Measurements from ENCODE around the gene SPHK1. TPM values are rescaled to one million over a fixed set of nuclear protein-coding genes. Genes with fewer than 3 reads are reported as not detected.

Gene SPHK1
- total RNA-seq, 2 donors from 2014 or later, result 6.6 to 34.1 TPM

GRCh38 chr17:76404256-76404655 lies 19.8 kb downstream of the SPHK1 start:
- Histone ChIP-seq H3K36me3 (peaks cover 0 to 4% of the 10 kb centered on the region in 2 donors), H3K4me3 (no peak overlapping the region), H3K27me3 (replicated peaks; ENCODE audit: insufficient read depth) (no peaks in the 10 kb centered on the region), H3K4me1 (replicated peaks) (no peaks in the 10 kb centered on the region), H3K9me3 (no peaks in the 10 kb centered on the region), H3K27ac (no peak overlapping the region)
- DNase-seq (ENCODE audit: low spot score), result no peak
- WGBS, result 83% methylated on average over 6 of the region's 6 CpGs
- no peak for TF ChIP-seq POLR2A (IDR thresholded peaks at IDR 0.05)
- TF ChIP-seq POLR2AphosphoS5 (IDR thresholded peaks at IDR 0.05), result no peak
- TF ChIP-seq, protein P1, sequence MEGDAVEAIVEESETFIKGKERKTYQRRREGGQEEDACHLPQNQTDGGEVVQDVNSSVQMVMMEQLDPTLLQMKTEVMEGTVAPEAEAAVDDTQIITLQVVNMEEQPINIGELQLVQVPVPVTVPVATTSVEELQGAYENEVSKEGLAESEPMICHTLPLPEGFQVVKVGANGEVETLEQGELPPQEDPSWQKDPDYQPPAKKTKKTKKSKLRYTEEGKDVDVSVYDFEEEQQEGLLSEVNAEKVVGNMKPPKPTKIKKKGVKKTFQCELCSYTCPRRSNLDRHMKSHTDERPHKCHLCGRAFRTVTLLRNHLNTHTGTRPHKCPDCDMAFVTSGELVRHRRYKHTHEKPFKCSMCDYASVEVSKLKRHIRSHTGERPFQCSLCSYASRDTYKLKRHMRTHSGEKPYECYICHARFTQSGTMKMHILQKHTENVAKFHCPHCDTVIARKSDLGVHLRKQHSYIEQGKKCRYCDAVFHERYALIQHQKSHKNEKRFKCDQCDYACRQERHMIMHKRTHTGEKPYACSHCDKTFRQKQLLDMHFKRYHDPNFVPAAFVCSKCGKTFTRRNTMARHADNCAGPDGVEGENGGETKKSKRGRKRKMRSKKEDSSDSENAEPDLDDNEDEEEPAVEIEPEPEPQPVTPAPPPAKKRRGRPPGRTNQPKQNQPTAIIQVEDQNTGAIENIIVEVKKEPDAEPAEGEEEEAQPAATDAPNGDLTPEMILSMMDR (IDR thresholded peaks at IDR 0.05), result no peak
- intact Hi-C loops (cut with DNase I), result no loop called here

DNA sequence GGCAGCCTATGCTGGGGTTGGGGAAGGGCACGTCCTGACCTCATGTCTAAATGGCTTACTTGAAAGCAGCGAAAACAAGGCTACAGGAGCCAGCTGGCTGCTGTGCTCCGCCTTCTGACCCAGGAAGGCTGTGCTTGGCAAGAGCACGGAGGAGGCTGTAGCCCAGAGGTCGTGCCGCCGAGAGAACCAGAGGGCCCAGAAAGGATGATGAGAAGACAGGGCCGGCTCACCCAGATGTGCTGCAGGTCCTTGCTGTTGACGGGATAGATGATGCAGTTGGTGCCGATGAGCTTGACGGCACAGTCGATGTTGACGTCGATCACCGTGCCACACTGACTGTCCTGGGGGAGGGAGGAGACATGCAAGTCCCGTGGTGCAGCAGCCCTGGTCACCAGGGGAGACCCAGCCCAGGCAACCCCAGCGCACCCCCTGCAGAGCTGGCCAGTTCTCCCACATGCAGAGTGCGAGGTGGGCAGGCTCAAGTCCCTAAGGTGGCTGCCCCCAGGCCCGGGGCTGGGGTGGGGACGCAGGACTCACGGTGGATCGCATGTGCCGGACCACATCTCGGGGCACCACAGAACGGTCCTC lies 20.7 kb downstream of the SPHK1 start:
- 89% methylated on average over 24 of the region's 25 CpGs for WGBS
- no peak for DNase-seq (ENCODE audit: low spot score)
- H3K9me3 ChIP-seq, result no peaks in the 10 kb centered on the region
- H3K27ac ChIP-seq, result peak overlapping the region in 1 of 2 donors; percentile 20
- H3K36me3 ChIP-seq, result no peaks in the 10 kb centered on the region
- intact Hi-C loops (cut with DNase I), result loop anchor here (5.0 kb wide), 1 partner anchor 102 kb away; no protein-coding TSS in a partner anchor
- no peaks in the 10 kb centered on the region for H3K27me3 ChIP-seq (replicated peaks; ENCODE audit: insufficient read depth)
- TF ChIP-seq, protein P1 (IDR thresholded peaks at IDR 0.05), result no peak
- peak; percentile 26 for TF ChIP-seq POLR2AphosphoS5 (IDR thresholded peaks at IDR 0.05)
- no peaks in the 10 kb centered on the region for H3K4me1 ChIP-seq (replicated peaks)
- no peak overlapping the region for H3K4me3 ChIP-seq

GRCh38 chr17:76405607-76405966 lies 21.2 kb downstream of the SPHK1 start:
- WGBS, result 89% methylated on average over 9 of the region's 9 CpGs
- H3K36me3 ChIP-seq, result no peaks in the 10 kb centered on the region
- intact Hi-C loops (cut with DNase I), result loop anchor here (5.0 kb wide), 1 partner anchor 102 kb away; no protein-coding TSS in a partner anchor
- no peaks in the 10 kb centered on the region for H3K27me3 ChIP-seq (replicated peaks; ENCODE audit: insufficient read depth)
- DNase-seq (ENCODE audit: low spot score), result no peak
- no peaks in the 10 kb centered on the region for H3K9me3 ChIP-seq
- peak overlapping the region in 1 of 2 donors; percentile 20 for H3K27ac ChIP-seq
- H3K4me3 ChIP-seq, result no peak overlapping the region
- H3K4me1 ChIP-seq (replicated peaks), result no peaks in the 10 kb centered on the region
- TF ChIP-seq POLR2A (IDR thresholded peaks at IDR 0.05), result no peak
- no peak for TF ChIP-seq POLR2AphosphoS5 (IDR thresholded peaks at IDR 0.05)
- TF ChIP-seq, protein P1 (IDR thresholded peaks at IDR 0.05), result no peak

DNA sequence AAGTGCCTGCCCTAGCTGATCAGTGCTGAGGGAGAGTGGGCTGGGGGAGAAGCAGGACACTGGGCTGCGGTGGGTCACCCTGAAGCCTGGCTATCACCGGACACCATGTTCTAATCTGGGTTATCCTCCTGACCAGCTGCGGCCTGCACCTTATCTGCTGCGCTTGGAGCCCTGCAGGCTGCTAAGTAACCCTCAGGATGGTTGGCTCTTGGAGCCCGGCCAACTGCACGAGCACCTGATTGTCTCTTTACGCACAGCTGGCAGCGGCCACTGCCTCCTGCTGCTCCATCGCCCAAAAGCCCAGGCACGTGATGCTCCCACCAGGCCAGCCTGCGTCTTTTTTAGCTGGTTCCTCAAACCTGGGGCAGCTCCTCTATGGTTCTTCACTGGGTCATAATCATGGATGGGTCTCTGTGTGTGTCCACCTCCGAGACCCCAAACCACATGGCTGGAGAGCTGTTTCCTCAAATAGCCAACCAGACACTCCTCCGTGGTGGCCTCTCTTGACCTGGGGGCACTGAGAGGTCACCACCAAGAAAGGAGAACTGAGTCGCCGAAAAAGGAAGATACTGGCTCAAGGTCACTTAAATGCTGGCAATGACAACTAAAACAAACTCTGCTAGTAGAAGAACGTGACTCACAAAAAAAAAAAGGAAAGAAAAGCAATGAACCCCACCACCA lies 21.7 kb downstream of the SPHK1 start:
- Histone ChIP-seq H3K36me3 (no peaks in the 10 kb centered on the region), H3K4me1 (replicated peaks) (no peaks in the 10 kb centered on the region), H3K27me3 (replicated peaks; ENCODE audit: insufficient read depth) (no peaks in the 10 kb centered on the region), H3K27ac (peak overlapping the region in 1 of 2 donors; percentile 4), H3K4me3 (no peak overlapping the region), H3K9me3 (no peaks in the 10 kb centered on the region)
- TF ChIP-seq POLR2AphosphoS5 (IDR thresholded peaks at IDR 0.05) (no peak), POLR2A (IDR thresholded peaks at IDR 0.05) (no peak)
- TF ChIP-seq, protein P1 (IDR thresholded peaks at IDR 0.05), result no peak
- no peak for DNase-seq (ENCODE audit: low spot score)
- WGBS, result 57% methylated on average over 16 of the region's 16 CpGs
- intact Hi-C loops (cut with DNase I), result loop anchor here (5.0 kb wide), 1 partner anchor 101 kb away; no protein-coding TSS in a partner anchor
